GM23248 (cell line): ENCODE data around the gene DCDC2B.

Source experiments
- EZH2 ChIP-seq: fragments of 200-600 bp; sonication (generic); IDR thresholded peaks from 2 replicates; pipeline ENCODE4 v1.6.1; 2018; ENCODE audit warnings: antibody characterized with exemption, mild to moderate bottlenecking; ENCODE audit not compliant: insufficient read depth, poor library complexity, severe bottlenecking
- EZH2phosphoT487 ChIP-seq: fragments of 200-600 bp; sonication (generic); IDR thresholded peaks from 2 replicates; pipeline ENCODE4 v1.6.1; 2018; ENCODE audit warnings: antibody characterized with exemption, moderate library complexity, mild to moderate bottlenecking, low read depth; ENCODE audit not compliant: insufficient read depth

GRCh38 chr1:32256473-32257226 is 47.8 kb downstream of the DCDC2B start:
- no peak for TF ChIP-seq EZH2
- no peak for TF ChIP-seq EZH2phosphoT487
